A549 treated with dexamethasone at 1 μM for 4 hours (cell line): ENCODE measurements around the gene TREM2. TPM values are rescaled to one million over a fixed set of nuclear protein-coding genes. Genes with fewer than 3 reads are reported as not detected.

Experiments used
- total RNA-seq: library from RNA; stranded (reverse); fragments of 200-300 nt; extraction: Qiagen RNA extraction; gene quantifications from 5 replicates; pipeline ENCODE4 v1.2.3, GENCODE V29; 2022

TREM2 gene
- total RNA-seq: 0.08 TPM in 1 of 5 replicates, not detected in the others

DNA sequence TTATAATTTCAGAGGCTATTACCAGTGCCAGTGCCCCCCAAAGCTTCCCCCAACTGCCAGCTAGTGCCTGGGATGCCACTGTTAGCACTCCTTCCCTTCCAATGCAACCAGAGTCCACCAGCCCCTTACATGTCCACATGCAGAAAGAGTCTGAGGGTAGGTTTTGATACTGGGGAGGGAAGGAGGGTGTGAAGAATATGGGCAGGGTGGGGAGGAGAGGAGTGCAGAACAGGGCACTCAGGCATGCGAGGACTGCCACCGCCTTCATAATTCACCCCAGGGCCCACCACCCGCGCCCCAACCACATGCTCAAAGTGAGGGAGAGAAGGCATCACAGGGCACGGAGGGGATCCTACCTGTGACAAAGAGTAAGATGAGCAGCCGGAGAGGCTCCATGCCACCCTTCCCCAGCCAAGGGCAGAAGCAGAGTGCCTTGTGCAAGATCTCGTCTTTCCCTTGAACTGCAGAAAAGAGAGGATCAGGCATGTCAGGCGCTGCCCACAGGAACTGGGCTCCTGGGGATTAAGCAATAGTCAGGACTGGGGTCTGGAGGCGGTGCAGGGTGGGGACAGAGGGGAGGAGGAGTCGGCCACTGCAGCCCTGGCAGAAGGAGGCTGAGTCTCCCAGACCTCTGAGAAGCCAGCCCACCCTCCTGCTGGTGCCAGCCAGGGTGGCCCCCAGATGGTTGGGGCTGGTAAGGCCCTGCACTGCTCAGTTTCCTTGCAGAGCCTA, at the start of gene TREM2:
Gene TREM2 (minus strand): TSS at position 430 of the 732 bp plus-strand sequence. CDS start 34 bp downstream, at position 396.

DNA sequence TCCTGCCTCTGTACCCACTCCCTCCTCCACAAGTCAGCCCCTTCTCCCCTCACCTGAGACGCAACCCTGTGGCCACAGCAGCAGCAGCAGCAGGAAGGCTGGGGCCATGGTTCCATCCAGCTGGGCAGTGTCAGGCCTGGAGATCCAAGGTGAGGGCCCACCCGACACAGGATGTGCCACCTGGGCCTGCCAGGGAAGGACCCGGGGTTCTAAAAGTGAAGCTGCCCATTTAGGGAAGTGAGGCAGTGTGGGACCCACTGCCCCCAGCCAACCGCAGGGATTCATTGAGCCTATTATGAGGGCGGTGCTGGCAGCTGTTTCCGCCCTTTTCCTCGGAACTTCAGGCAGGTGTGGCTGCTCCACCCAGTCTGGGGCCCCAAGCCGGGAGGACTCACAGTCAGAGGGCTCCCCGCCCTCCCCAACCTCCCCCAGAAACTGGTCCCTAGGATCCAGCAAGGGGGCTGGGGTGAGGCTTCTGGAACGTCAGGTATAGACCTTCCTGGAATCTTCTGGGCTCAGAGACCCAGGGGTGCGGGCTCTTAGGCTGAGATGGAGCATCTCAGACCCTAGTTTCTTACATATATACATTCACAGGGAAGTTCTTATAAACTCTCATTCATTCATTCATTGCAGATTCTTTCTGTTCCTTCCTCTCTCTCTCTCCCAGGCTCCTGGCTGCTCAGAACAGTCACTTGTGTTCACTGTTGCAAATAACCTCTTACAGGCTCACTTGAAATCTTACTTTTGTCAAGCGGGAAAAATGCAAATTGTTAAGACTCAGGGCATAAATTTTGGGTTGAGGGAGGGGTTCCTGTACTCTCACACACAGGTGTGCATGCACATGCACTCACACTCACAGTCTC, 38.2 kb upstream of the TREM2 start, which contains the start of gene TREML2:
Gene TREML2 (minus strand): TSS at position 249 of the 863 bp plus-strand sequence. CDS start 141 bp downstream, at position 108.

DNA sequence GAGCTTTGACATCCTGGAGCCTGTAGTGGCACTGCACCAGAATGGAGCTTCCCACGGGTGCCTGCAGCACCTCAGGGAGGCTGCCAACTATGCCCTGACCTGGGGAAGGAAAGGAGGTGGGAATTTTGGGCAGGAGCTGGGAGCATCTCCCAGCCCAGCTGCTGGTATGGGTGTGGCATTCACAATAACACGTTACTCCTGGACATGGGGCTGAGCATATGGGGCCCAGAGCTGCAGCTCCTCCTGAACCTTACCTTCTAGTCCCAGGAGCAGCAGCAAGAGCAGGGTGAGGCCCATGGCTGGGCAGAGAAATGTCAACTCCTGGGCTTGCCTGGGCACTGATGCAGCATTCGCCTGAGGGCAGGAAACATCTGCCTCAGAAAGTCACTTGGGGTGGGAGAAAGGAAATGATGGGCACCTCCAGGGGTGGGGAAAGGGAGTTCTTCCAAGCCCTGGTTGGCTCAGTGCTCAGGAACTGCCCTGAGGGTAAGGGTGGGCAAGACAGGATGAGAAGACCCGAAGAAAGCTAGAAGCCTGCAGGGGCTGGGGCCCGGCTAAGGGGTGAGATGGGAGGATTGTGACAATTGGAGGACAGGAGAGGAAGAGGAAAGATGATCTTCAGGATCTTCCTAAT, 8.8 kb downstream of the TREM2 start, which contains the start of gene TREML1:
Gene TREML1 (minus strand): TSS at position 356 of the 634 bp plus-strand sequence. CDS start 59 bp downstream, at position 297.

Other genes starting within 250 kb of the TREM2 start
- gene UNC5CL, start 123.9 kb downstream of the TREM2 start, total RNA-seq: 0.29 to 0.60 TPM (median 0.47 TPM) in 5 replicates
- gene TSPO2, start 120.6 kb downstream of the TREM2 start, total RNA-seq: 0.13 TPM in 1 of 5 replicates, not detected in the others
- gene APOBEC2, start 109.9 kb downstream of the TREM2 start, total RNA-seq: not detected in 5 replicates
- 19.2 to 21.7 TPM (median 20.2 TPM) in 5 replicates for gene OARD1, start 90.8 kb downstream of the TREM2 start, total RNA-seq
- 11.7 to 15.7 TPM (median 14.4 TPM) in 5 replicates for gene NFYA, start 90.1 kb downstream of the TREM2 start, total RNA-seq
- gene TREML1, start 8.8 kb downstream of the TREM2 start, total RNA-seq: not detected in 5 replicates
- gene TREML2, start 38.0 kb upstream of the TREM2 start, total RNA-seq: not detected in 5 replicates
- not detected in 5 replicates for gene TREML4, start 65.2 kb upstream of the TREM2 start, total RNA-seq
- 0.12 to 0.54 TPM (median 0.25 TPM) in 5 replicates for gene TREM1, start 123.6 kb upstream of the TREM2 start, total RNA-seq
- gene NCR2, start 172.5 kb upstream of the TREM2 start, total RNA-seq: not detected in 5 replicates